OCI-LY1 (cell line): ENCODE measurements around the gene CACNG7.

ENCODE experiments used
- H2AFZ ChIP-seq: fragments of 200-600 bp; sonication (generic), shearing (Covaris generic); 2 replicates; pipeline ENCODE4 v1.6.0; 2014; ENCODE audit warnings: antibody characterized with exemption, mild to moderate bottlenecking, low read length
- H3F3A ChIP-seq: fragments of 200-600 bp; sonication (generic), shearing (Covaris generic); 2 replicates; pipeline ENCODE4 v1.6.0; 2014; ENCODE audit warnings: mild to moderate bottlenecking, antibody characterized with exemption, low read length, moderate library complexity; ENCODE audit not compliant: insufficient read depth
- H3K27ac ChIP-seq: fragments of 200-600 bp; sonication (generic); 2 replicates; pipeline ENCODE4 v1.5.1; 2014; ENCODE audit warnings: low read length, mixed run types, mild to moderate bottlenecking, low read depth; ENCODE audit not compliant: poor library complexity, severe bottlenecking
- H3K27me3 ChIP-seq: fragments of 200-600 bp; sonication (generic); 2 replicates; pipeline ENCODE4 v1.6.0; 2014; ENCODE audit warnings: antibody characterized with exemption, mild to moderate bottlenecking, low read length, moderate library complexity; ENCODE audit not compliant: insufficient read depth
- H3K36me3 ChIP-seq: fragments of 200-600 bp; sonication (generic); 2 replicates; pipeline ENCODE4 v1.6.1; 2014; ENCODE audit warnings: mild to moderate bottlenecking, antibody characterized with exemption, low read length, moderate library complexity, mixed read lengths; ENCODE audit not compliant: insufficient read depth
- H3K4me1 ChIP-seq: fragments of 200-600 bp; sonication (generic); 2 replicates; pipeline ENCODE4 v1.5.1; 2014; ENCODE audit warnings: mild to moderate bottlenecking, low read length, moderate library complexity; ENCODE audit not compliant: insufficient read depth, severe bottlenecking
- H3K4me2 ChIP-seq: fragments of 200-600 bp; sonication (generic), shearing (Covaris generic); 2 replicates; pipeline ENCODE4 v1.6.1; 2014; ENCODE audit warnings: low read length
- H3K4me3 ChIP-seq: fragments of 200-600 bp; sonication (generic); 2 replicates; pipeline ENCODE4 v1.5.1; 2014; ENCODE audit warnings: low read length, low read depth, mild to moderate bottlenecking, mixed read lengths; ENCODE audit not compliant: poor library complexity, severe bottlenecking
- H3K79me2 ChIP-seq: fragments of 200-600 bp; shearing (Covaris generic); 2 replicates; pipeline ENCODE4 v1.6.1; 2016; ENCODE audit warnings: mixed run types, low read length, mixed read lengths; ENCODE audit not compliant: insufficient read depth
- H3K9ac ChIP-seq: fragments of 200-600 bp; sonication (generic), shearing (Covaris generic); 2 replicates; pipeline ENCODE4 v1.6.1; 2014; ENCODE audit warnings: mild to moderate bottlenecking, low read length, mixed read lengths
- H3K9me2 ChIP-seq: fragments of 200-600 bp; sonication (generic), shearing (Covaris generic); 2 replicates; pipeline ENCODE4 v1.6.1; 2014; ENCODE audit warnings: low read depth, mild to moderate bottlenecking, low read length, mixed read lengths
- H3K9me3 ChIP-seq: fragments of 200-600 bp; shearing (Covaris generic); 2 replicates; pipeline ENCODE4 v1.6.1; 2014; ENCODE audit warnings: low read length, mixed read lengths
- H4K20me1 ChIP-seq: fragments of 200-600 bp; sonication (generic), shearing (Covaris generic); 2 replicates; pipeline ENCODE4 v1.6.0; 2016; ENCODE audit warnings: mild to moderate bottlenecking, low read length; ENCODE audit not compliant: insufficient read depth
- CTCF ChIP-seq: fragments of 200-600 bp; sonication (generic), shearing (Covaris generic); IDR thresholded peaks from 2 replicates; pipeline ENCODE4 v1.5.1; 2017; ENCODE audit warnings: mild to moderate bottlenecking, antibody characterized with exemption, low read length, moderate library complexity, mixed read lengths
- EZH2 ChIP-seq: fragments of 200-600 bp; sonication (generic), shearing (Covaris generic); IDR thresholded peaks from 2 replicates; pipeline ENCODE4 v1.8.0; 2017; ENCODE audit warnings: borderline replicate concordance, mixed run types, mild to moderate bottlenecking, antibody characterized with exemption, low read length, moderate library complexity, mixed read lengths

CACNG7 gene

GRCh38 chr19:53969366-53969765 lies 60.3 kb downstream of the CACNG7 start:
- no peaks in the 10 kb centered on the region for H3K9me3 ChIP-seq
- no peaks in the 10 kb centered on the region for H3F3A ChIP-seq
- TF ChIP-seq EZH2 (no peak), CTCF (no peak)
- no peak overlapping the region for H3K4me3 ChIP-seq
- no peak overlapping the region for H2AFZ ChIP-seq
- H3K27me3 ChIP-seq, result no peaks in the 10 kb centered on the region
- H3K27ac ChIP-seq, result no peak overlapping the region
- no peak overlapping the region for H3K4me2 ChIP-seq
- H4K20me1 ChIP-seq, result no peaks in the 10 kb centered on the region
- no peak overlapping the region for H3K9ac ChIP-seq
- no peaks in the 10 kb centered on the region for H3K4me1 ChIP-seq
- no peaks in the 10 kb centered on the region for H3K79me2 ChIP-seq
- no peaks in the 10 kb centered on the region for H3K9me2 ChIP-seq
- H3K36me3 ChIP-seq, result no peaks in the 10 kb centered on the region

GRCh38 chr19:53971673-53972072 lies 62.6 kb downstream of the CACNG7 start:
- Histone ChIP-seq H3K79me2 (no peaks in the 10 kb centered on the region), H3K4me2 (no peak overlapping the region), H3K36me3 (no peaks in the 10 kb centered on the region), H3K4me3 (no peak overlapping the region), H3K4me1 (no peaks in the 10 kb centered on the region), H3K9me3 (no peaks in the 10 kb centered on the region), H3K9ac (no peak overlapping the region), H3K9me2 (no peaks in the 10 kb centered on the region), H4K20me1 (no peaks in the 10 kb centered on the region), H3F3A (no peaks in the 10 kb centered on the region), H3K27ac (no peak overlapping the region), H3K27me3 (no peaks in the 10 kb centered on the region), H2AFZ (no peak overlapping the region)
- TF ChIP-seq CTCF (no peak), EZH2 (no peak)

DNA sequence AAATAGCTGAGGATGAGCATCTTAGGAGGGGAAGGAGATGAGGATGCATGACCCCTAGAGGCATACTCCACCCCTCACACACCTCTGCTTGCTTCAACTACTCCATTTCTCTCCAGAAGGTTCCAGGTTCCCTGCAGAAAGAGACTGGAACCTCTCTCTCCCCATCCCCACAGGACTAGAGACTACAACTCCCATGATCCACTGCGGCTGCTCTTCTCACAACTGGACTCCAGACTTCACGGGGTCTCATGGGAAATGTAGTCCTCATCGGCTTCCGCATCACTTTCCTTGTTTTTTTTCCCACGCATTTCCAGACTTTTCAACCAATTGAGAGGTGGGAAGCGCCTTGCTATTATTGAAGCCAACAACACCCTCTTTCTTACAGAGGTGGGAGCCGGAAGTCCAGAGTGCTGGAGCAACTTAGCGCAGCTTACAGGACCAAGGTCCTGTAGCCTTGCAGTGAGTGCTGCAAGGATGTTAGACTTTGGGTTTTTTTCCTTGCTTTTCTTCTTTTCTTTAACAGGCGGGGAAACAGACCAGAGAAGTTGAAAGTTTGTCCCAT lies 68.4 kb downstream of the CACNG7 start:
- H2AFZ ChIP-seq, result no peak overlapping the region
- H3K79me2 ChIP-seq, result no peaks in the 10 kb centered on the region
- no peaks in the 10 kb centered on the region for H3K9me2 ChIP-seq
- H3K36me3 ChIP-seq, result no peaks in the 10 kb centered on the region
- no peaks in the 10 kb centered on the region for H4K20me1 ChIP-seq
- TF ChIP-seq EZH2 (no peak), CTCF (no peak)
- H3K4me2 ChIP-seq, result no peak overlapping the region
- H3K4me1 ChIP-seq, result no peaks in the 10 kb centered on the region
- no peak overlapping the region for H3K9ac ChIP-seq
- no peaks in the 10 kb centered on the region for H3F3A ChIP-seq
- H3K27me3 ChIP-seq, result no peaks in the 10 kb centered on the region
- H3K4me3 ChIP-seq, result no peak overlapping the region
- no peaks in the 10 kb centered on the region for H3K9me3 ChIP-seq
- H3K27ac ChIP-seq, result no peak overlapping the region
